Loucy (cell line): Measurements from ENCODE around the gene DSCAML1.

Source experiments
- H2AFZ ChIP-seq: fragments of 200-600 bp; sonication (generic); 2 replicates; pipeline ENCODE4 v1.6.0; 2016; ENCODE audit warnings: antibody characterized with exemption, mild to moderate bottlenecking, low read length, moderate library complexity
- H3F3A ChIP-seq: fragments of 200-600 bp; 2 replicates; pipeline ENCODE4 v1.6.0; 2016; ENCODE audit warnings: antibody characterized with exemption, low read depth, mild to moderate bottlenecking
- H3K27me3 ChIP-seq: fragments of 200-600 bp; sonication (generic); 2 replicates; pipeline ENCODE4 v1.6.1; 2014; ENCODE audit warnings: low read length, mild to moderate bottlenecking; ENCODE audit not compliant: insufficient read depth, poor library complexity, severe bottlenecking
- H3K36me3 ChIP-seq: fragments of 200-600 bp; sonication (generic); 2 replicates; pipeline ENCODE4 v1.6.1; 2016; ENCODE audit warnings: low read length; ENCODE audit not compliant: insufficient read depth
- H3K4me1 ChIP-seq: fragments of 200-600 bp; sonication (generic); 2 replicates; pipeline ENCODE4 v1.5.1; 2014; ENCODE audit warnings: low read length, mild to moderate bottlenecking; ENCODE audit not compliant: insufficient read depth, poor library complexity, severe bottlenecking
- H3K4me2 ChIP-seq: fragments of 200-600 bp; sonication (generic); 2 replicates; pipeline ENCODE4 v1.6.0; 2014; ENCODE audit warnings: antibody characterized with exemption, low read length, low read depth, mild to moderate bottlenecking; ENCODE audit not compliant: poor library complexity, severe bottlenecking
- H3K4me3 ChIP-seq: fragments of 200-600 bp; sonication (generic); 2 replicates; pipeline ENCODE4 v1.5.1; 2014; ENCODE audit warnings: low read length, mild to moderate bottlenecking, mixed read lengths; ENCODE audit not compliant: poor library complexity, severe bottlenecking
- H3K79me2 ChIP-seq: fragments of 200-600 bp; sonication (generic); 2 replicates; pipeline ENCODE4 v1.6.1; 2014; ENCODE audit warnings: low read length; ENCODE audit not compliant: insufficient read depth
- H3K9ac ChIP-seq: fragments of 200-600 bp; sonication (generic); 2 replicates; pipeline ENCODE4 v1.6.0; 2014; ENCODE audit warnings: mild to moderate bottlenecking, low read depth, low read length, moderate library complexity; ENCODE audit not compliant: poor library complexity, severe bottlenecking
- H3K9me2 ChIP-seq: fragments of 200-600 bp; sonication (generic); replicated peaks from 2 replicates; pipeline ENCODE4 v1.6.1; 2016; ENCODE audit warnings: low read depth, low read length, mixed read lengths
- H3K9me3 ChIP-seq: fragments of 200-600 bp; sonication (generic); 2 replicates; pipeline ENCODE4 v1.6.1; 2014; ENCODE audit warnings: mild to moderate bottlenecking, antibody characterized with exemption, low read length, low read depth; ENCODE audit not compliant: insufficient read depth
- H4K20me1 ChIP-seq: fragments of 200-600 bp; sonication (generic); 2 replicates; pipeline ENCODE4 v1.6.0; 2014; ENCODE audit warnings: antibody characterized with exemption, low read length, mild to moderate bottlenecking; ENCODE audit not compliant: insufficient read depth, poor library complexity, severe bottlenecking
- EZH2phosphoT487 ChIP-seq: fragments of 200-600 bp; IDR thresholded peaks from 2 replicates; pipeline ENCODE4 v1.6.1; 2018; ENCODE audit warnings: antibody characterized with exemption, mild to moderate bottlenecking, moderate library complexity, borderline replicate concordance
- TF ChIP-seq, protein P1 (sequence below): fragments of 200-600 bp; sonication (generic); conservative IDR thresholded peaks from 2 replicates; pipeline ENCODE4 v1.5.1; 2014; ENCODE audit warnings: mild to moderate bottlenecking, antibody characterized with exemption, low read length

Gene DSCAML1

DNA sequence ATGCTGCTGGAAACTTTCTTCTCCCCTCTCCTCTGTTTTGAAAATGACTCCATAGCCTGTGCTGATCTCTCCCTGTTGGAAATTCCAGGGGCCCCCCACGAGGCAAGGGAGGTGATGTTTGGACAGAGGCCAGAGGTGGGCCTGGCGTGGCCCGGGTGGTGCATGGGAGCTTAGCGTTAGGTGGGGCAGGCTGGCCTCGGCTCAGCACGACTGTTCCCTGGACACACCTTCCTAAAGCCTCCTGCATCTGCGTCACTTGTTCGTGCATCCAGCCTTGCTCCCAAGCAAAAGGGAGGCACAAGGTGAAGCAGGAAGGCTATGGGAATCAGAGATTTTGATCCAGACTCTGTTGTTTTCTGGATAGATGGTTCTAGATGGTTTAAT is 334.2 kb downstream of the DSCAML1 start:
- H2AFZ ChIP-seq = no peak overlapping the region
- no peaks in the 10 kb centered on the region for H3K9me3 ChIP-seq
- no peaks in the 10 kb centered on the region for H3K79me2 ChIP-seq
- no peak overlapping the region for H3K4me2 ChIP-seq
- H3F3A ChIP-seq = no peaks in the 10 kb centered on the region
- H3K9ac ChIP-seq = no peak overlapping the region
- no peaks in the 10 kb centered on the region for H4K20me1 ChIP-seq
- H3K4me3 ChIP-seq = no peak overlapping the region
- no peaks in the 10 kb centered on the region for H3K4me1 ChIP-seq
- H3K36me3 ChIP-seq = no peaks in the 10 kb centered on the region
- H3K27me3 ChIP-seq = no peaks in the 10 kb centered on the region
- no peaks in the 10 kb centered on the region for H3K9me2 ChIP-seq
- TF ChIP-seq, protein P1, sequence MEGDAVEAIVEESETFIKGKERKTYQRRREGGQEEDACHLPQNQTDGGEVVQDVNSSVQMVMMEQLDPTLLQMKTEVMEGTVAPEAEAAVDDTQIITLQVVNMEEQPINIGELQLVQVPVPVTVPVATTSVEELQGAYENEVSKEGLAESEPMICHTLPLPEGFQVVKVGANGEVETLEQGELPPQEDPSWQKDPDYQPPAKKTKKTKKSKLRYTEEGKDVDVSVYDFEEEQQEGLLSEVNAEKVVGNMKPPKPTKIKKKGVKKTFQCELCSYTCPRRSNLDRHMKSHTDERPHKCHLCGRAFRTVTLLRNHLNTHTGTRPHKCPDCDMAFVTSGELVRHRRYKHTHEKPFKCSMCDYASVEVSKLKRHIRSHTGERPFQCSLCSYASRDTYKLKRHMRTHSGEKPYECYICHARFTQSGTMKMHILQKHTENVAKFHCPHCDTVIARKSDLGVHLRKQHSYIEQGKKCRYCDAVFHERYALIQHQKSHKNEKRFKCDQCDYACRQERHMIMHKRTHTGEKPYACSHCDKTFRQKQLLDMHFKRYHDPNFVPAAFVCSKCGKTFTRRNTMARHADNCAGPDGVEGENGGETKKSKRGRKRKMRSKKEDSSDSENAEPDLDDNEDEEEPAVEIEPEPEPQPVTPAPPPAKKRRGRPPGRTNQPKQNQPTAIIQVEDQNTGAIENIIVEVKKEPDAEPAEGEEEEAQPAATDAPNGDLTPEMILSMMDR = no peak
- TF ChIP-seq EZH2phosphoT487 = no peak

DNA sequence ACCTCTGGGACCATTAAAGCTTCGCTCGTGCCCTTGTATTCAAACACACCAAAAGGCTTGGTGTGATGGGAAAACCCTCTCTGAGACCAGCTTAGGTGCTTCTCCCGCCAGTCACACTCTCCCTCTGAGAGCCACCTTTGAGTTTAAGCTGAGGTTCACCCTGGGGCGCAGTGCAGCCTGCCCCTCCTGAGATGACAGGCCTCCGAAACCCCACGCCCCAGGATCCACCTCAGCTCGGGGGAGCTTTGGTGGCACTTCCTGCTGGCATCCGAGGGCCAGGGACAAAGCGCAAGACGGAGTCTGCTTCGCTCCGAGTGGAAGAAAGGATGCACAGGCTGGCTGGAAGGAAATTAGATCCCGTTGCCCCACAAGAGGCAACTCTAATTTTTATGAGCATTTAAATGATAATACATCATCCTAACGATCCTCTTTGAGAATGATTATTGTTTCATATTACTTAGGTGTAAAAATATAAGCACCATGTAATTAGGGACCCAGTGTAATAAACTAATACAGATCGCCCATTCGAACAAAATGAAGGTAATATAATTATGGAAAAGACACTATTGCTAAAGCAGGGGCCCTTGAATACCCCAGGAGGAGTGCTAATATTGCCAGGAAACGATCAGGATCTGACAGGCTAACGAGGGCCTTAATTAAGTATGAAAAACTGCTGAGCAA is 334.7 kb downstream of the DSCAML1 start:
- no peak overlapping the region for H2AFZ ChIP-seq
- no peaks in the 10 kb centered on the region for H3K79me2 ChIP-seq
- no peaks in the 10 kb centered on the region for H3K9me2 ChIP-seq
- H3K4me2 ChIP-seq = no peak overlapping the region
- no peaks in the 10 kb centered on the region for H3K9me3 ChIP-seq
- no peak for TF ChIP-seq EZH2phosphoT487
- TF ChIP-seq, protein P1 = no peak
- H3K27me3 ChIP-seq = no peaks in the 10 kb centered on the region
- no peaks in the 10 kb centered on the region for H3K36me3 ChIP-seq
- H3K4me3 ChIP-seq = no peak overlapping the region
- H3K4me1 ChIP-seq = no peaks in the 10 kb centered on the region
- H3F3A ChIP-seq = no peaks in the 10 kb centered on the region
- H4K20me1 ChIP-seq = no peaks in the 10 kb centered on the region
- H3K9ac ChIP-seq = no peak overlapping the region

DNA sequence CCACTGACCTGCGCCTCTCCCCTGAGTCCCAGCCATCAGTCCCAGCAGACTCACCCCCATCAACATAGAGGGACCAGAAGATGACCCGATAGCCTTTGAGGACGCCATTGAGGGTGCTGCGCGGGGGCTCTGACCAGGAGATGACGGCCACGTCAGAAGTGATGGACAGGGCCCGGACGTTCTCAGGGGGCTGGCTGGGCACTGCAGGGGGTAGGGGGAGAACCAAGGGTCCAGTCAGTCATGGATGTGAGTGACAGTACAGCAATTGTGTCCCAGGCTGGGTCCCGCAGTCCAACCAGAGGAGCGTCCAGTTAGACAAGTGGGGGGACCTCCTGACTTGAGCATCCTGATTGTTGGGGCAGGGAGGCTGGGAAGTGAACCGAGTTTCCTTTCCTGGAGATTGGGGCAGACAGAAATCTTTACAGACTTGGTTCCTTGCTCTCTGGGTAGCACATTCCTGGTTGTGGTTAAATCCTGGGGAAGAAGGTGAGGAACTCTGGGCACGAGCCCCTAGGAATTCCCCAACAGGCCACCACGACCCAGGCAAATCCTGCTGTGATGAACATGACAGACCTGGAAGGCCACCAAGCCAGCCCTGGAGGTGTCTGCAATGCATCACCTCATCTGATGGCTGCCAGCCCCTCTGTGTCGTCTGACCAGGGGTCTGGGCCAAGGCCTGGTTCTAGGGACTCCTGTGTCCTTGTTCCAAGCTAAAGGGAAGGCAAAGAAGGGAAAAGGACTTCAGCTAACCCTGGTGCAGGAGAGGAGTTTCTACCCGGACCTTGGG is 335.4 kb downstream of the DSCAML1 start:
- Histone ChIP-seq H3F3A (no peaks in the 10 kb centered on the region), H4K20me1 (no peaks in the 10 kb centered on the region), H3K9me2 (no peaks in the 10 kb centered on the region), H3K4me3 (no peak overlapping the region), H3K9ac (no peak overlapping the region), H3K4me2 (no peak overlapping the region), H3K79me2 (no peaks in the 10 kb centered on the region), H3K9me3 (no peaks in the 10 kb centered on the region), H3K36me3 (no peaks in the 10 kb centered on the region), H3K27me3 (no peaks in the 10 kb centered on the region), H3K4me1 (no peaks in the 10 kb centered on the region), H2AFZ (no peak overlapping the region)
- TF ChIP-seq, protein P1 = no peak
- TF ChIP-seq EZH2phosphoT487 = no peak
